ENCODE data around the gene CACNA2D4. TPM values are rescaled to one million over a fixed set of nuclear protein-coding genes. Genes with fewer than 3 reads are reported as not detected.

The CACNA2D4 gene
- total and polyA plus RNA-seq, 2 of the 13 experiments (the other 11 are each of a cell fraction or from before 2014, with no cell fraction given): 14.2 to 136 TPM

- TF ChIP-seq HNRNPLL (IDR thresholded peaks at IDR 0.05; ENCODE audit: low read depth, low read length, poor library complexity, severe bottlenecking): peak; percentile 23
- TF ChIP-seq MNT (IDR thresholded peaks at IDR 0.05): peak; percentile 69
- TF ChIP-seq JUND (CRISPR knock-in tag; IDR thresholded peaks at IDR 0.05): no peak
- no peak for TF ChIP-seq GLMP (CRISPR knock-in tag; IDR thresholded peaks at IDR 0.05; ENCODE audit: borderline replicate concordance)
- no peak for TF ChIP-seq NR2C2 (CRISPR knock-in tag; IDR thresholded peaks at IDR 0.05; ENCODE audit: borderline replicate concordance)
- TF ChIP-seq HNF4A (CRISPR knock-in tag; IDR thresholded peaks at IDR 0.05): no peak
- TF ChIP-seq NR2F6 (IDR thresholded peaks at IDR 0.05): no peak
- no peak for TF ChIP-seq NR2F6 (CRISPR knock-in tag; IDR thresholded peaks at IDR 0.05)
- TF ChIP-seq KLF15 (CRISPR knock-in tag; IDR thresholded peaks at IDR 0.05; ENCODE audit: borderline replicate concordance): no peak
- TF ChIP-seq MATR3 (CRISPR knock-in tag; IDR thresholded peaks at IDR 0.05): no peak
- TF ChIP-seq DMAP1 (CRISPR knock-in tag; IDR thresholded peaks at IDR 0.05): no peak
- TF ChIP-seq FOXP4 (CRISPR knock-in tag; IDR thresholded peaks at IDR 0.05): no peak
- TF ChIP-seq ZNF773 (CRISPR knock-in tag; IDR thresholded peaks at IDR 0.05; ENCODE audit: borderline replicate concordance): no peak
- TF ChIP-seq REL (CRISPR knock-in tag; conservative IDR thresholded peaks at IDR 0.05): 0 out of 2 replicates have a peak, but pooled peaks have one; percentile 32
- TF ChIP-seq ATF7 (IDR thresholded peaks at IDR 0.05): no peak
- peak; percentile 69; the same call in 1 of the 2 replicates for TF ChIP-seq ATF7 (CRISPR knock-in tag; IDR thresholded peaks at IDR 0.05)
- no peak for TF ChIP-seq MTA1 (CRISPR knock-in tag; IDR thresholded peaks at IDR 0.05; ENCODE audit: borderline replicate concordance)
- no peak for TF ChIP-seq ZNF180 (CRISPR knock-in tag; IDR thresholded peaks at IDR 0.05; ENCODE audit: borderline replicate concordance, low read depth)
- TF ChIP-seq HNF1A (IDR thresholded peaks at IDR 0.05; ENCODE audit: low read depth): no peak
- 0 out of 2 replicates have a peak, but pooled peaks have one; percentile 26 for TF ChIP-seq HNF1A (CRISPR knock-in tag; IDR thresholded peaks at IDR 0.05; ENCODE audit: borderline replicate concordance)
- no peak for TF ChIP-seq FOXK2 (IDR thresholded peaks at IDR 0.05)
- TF ChIP-seq NFKB2 (CRISPR knock-in tag; IDR thresholded peaks at IDR 0.05; ENCODE audit: borderline replicate concordance): no peak
- TF ChIP-seq YEATS2 (CRISPR knock-in tag; IDR thresholded peaks at IDR 0.05; ENCODE audit: borderline replicate concordance): no peak
Observed at GRCh38 chr12:1810201-1810930, 108.1 kb downstream of the CACNA2D4 start (continued).
